H9 (cell line): ENCODE data around the gene SORCS2. TPM values are rescaled to one million over a fixed set of nuclear protein-coding genes. Genes with fewer than 3 reads are reported as not detected.

Experiments used
- DNase-seq: peaks from one replicate; pipeline ENCODE4 v3.0.0-alpha.2; 2017
- H2AFZ ChIP-seq: one replicate; pipeline ENCODE4 v1.6.1; 2013; ENCODE audit warnings: mild to moderate bottlenecking, low read length, control low read depth, moderate library complexity
- H2AK5ac ChIP-seq: 2 replicates; pipeline ENCODE4 v1.6.1; 2013; ENCODE audit warnings: low read length, control low read depth, mixed read lengths; ENCODE audit not compliant: insufficient read length
- H2BK120ac ChIP-seq: one replicate; pipeline ENCODE4 v1.6.1; 2013; ENCODE audit warnings: low read depth, mild to moderate bottlenecking, low read length, control low read depth, inconsistent platforms; ENCODE audit not compliant: poor library complexity, severe bottlenecking
- H2BK12ac ChIP-seq: 2 replicates; pipeline ENCODE4 v1.6.1; 2013; ENCODE audit warnings: low read length, control low read depth, mixed read lengths, low read depth; ENCODE audit not compliant: insufficient read length
- H2BK15ac ChIP-seq: 2 replicates; pipeline ENCODE4 v1.6.1; 2013; ENCODE audit warnings: low read depth, low read length, control low read depth
- H2BK20ac ChIP-seq: one replicate; pipeline ENCODE4 v1.6.1; 2013; ENCODE audit warnings: low read depth, mild to moderate bottlenecking, low read length, control low read depth, inconsistent platforms; ENCODE audit not compliant: poor library complexity, severe bottlenecking
- H2BK5ac ChIP-seq: 2 replicates; pipeline ENCODE4 v1.6.1; 2013; ENCODE audit warnings: low read length, control low read depth, mixed read lengths; ENCODE audit not compliant: insufficient read length
- H3K14ac ChIP-seq: 2 replicates; pipeline ENCODE4 v1.6.1; 2013; ENCODE audit warnings: low read length, control low read depth; ENCODE audit not compliant: insufficient read depth
- H3K18ac ChIP-seq: 2 replicates; pipeline ENCODE4 v1.6.1; 2013; ENCODE audit warnings: low read depth, mild to moderate bottlenecking, mixed read lengths, low read length, control low read depth; ENCODE audit not compliant: insufficient read length
- H3K23ac ChIP-seq: 2 replicates; pipeline ENCODE4 v1.6.1; 2013; ENCODE audit warnings: low read length, control low read depth, mixed read lengths, low read depth; ENCODE audit not compliant: insufficient read length
- H3K23me2 ChIP-seq: 2 replicates; pipeline ENCODE4 v1.6.1; 2013; ENCODE audit warnings: low read depth, mild to moderate bottlenecking, mixed read lengths, low read length, control low read depth; ENCODE audit not compliant: insufficient read length, poor library complexity, severe bottlenecking
- H3K27ac ChIP-seq: 2 replicates; pipeline ENCODE4 v1.5.1; 2013; ENCODE audit warnings: low read length, control low read depth, mixed read lengths, low read depth; ENCODE audit not compliant: insufficient read length
- H3K27me3 ChIP-seq: 2 replicates; pipeline ENCODE4 v1.6.1; 2013; ENCODE audit warnings: low read length, control low read depth, inconsistent platforms; ENCODE audit not compliant: insufficient read depth
- H3K4ac ChIP-seq: 2 replicates; pipeline ENCODE4 v1.6.1; 2013; ENCODE audit warnings: low read depth, mild to moderate bottlenecking, control low read depth, inconsistent platforms, low read length, moderate library complexity
- H3K4me1 ChIP-seq: 2 replicates; pipeline ENCODE4 v1.6.1; 2013; ENCODE audit warnings: low read length, control low read depth, inconsistent platforms; ENCODE audit not compliant: insufficient read depth
- H3K4me2 ChIP-seq: 2 replicates; pipeline ENCODE4 v1.6.1; 2013; ENCODE audit warnings: low read length, control low read depth, mixed read lengths; ENCODE audit not compliant: insufficient read length, insufficient read depth
- H3K56ac ChIP-seq: 2 replicates; pipeline ENCODE4 v1.6.1; 2013; ENCODE audit warnings: low read depth, mild to moderate bottlenecking, mixed read lengths, low read length, control low read depth; ENCODE audit not compliant: insufficient read length
- H3K79me1 ChIP-seq: 2 replicates; pipeline ENCODE4 v1.6.1; 2013; ENCODE audit warnings: low read depth, mild to moderate bottlenecking, moderate library complexity, low read length, control low read depth, inconsistent platforms; ENCODE audit not compliant: insufficient read depth, poor library complexity, severe bottlenecking
- H3K79me2 ChIP-seq: 2 replicates; pipeline ENCODE4 v1.6.1; 2013; ENCODE audit warnings: low read length, control low read depth, inconsistent platforms; ENCODE audit not compliant: insufficient read depth
- H3K9ac ChIP-seq: 2 replicates; pipeline ENCODE4 v1.6.1; 2013; ENCODE audit warnings: low read length, control low read depth, mixed read lengths; ENCODE audit not compliant: insufficient read length; ENCODE audit errors: extremely low read depth
- H3K9me3 ChIP-seq: one replicate; pipeline ENCODE4 v1.6.1; 2013; ENCODE audit warnings: low read depth, low read length, inconsistent platforms; ENCODE audit not compliant: control insufficient read depth
- H3T11ph ChIP-seq: one replicate; pipeline ENCODE4 v1.6.1; 2013; ENCODE audit warnings: mild to moderate bottlenecking, low read length, control low read depth, inconsistent platforms
- H4K20me1 ChIP-seq: one replicate; pipeline ENCODE4 v1.6.1; 2013; ENCODE audit not compliant: control insufficient read depth, insufficient read length, insufficient read depth
- H4K5ac ChIP-seq: 2 replicates; pipeline ENCODE4 v1.6.1; 2013; ENCODE audit warnings: low read depth, mild to moderate bottlenecking, mixed read lengths, low read length, control low read depth; ENCODE audit not compliant: insufficient read length
- H4K8ac ChIP-seq: replicated peaks from 2 replicates; pipeline ENCODE4 v1.6.1; 2013; ENCODE audit warnings: low read length, control low read depth, mixed read lengths, low read depth; ENCODE audit not compliant: insufficient read length
- H4K91ac ChIP-seq: 2 replicates; pipeline ENCODE4 v1.6.1; 2013; ENCODE audit warnings: low read depth, mild to moderate bottlenecking, moderate library complexity, mixed read lengths, low read length, control low read depth; ENCODE audit not compliant: insufficient read length
- H3K27ac Mint-ChIP-seq, 3 experiments: 2 replicates in 2 of 3; 3 replicates in 1 of 3; pipeline ENCODE4 v1.8.0; 2020 to 2021; ENCODE audit warnings: mixed read lengths in 3 of 3, mild to moderate bottlenecking in 1 of 3, moderate library complexity in 1 of 3
- H3K27me3 Mint-ChIP-seq: 2 replicates; pipeline ENCODE4 v1.8.0; 2021; ENCODE audit warnings: low read depth, mild to moderate bottlenecking, moderate library complexity, mixed read lengths
- H3K36me3 Mint-ChIP-seq, 3 experiments: 2 replicates in 2 of 3; 3 replicates in 1 of 3; pipeline ENCODE4 v1.8.0; 2020 to 2021; ENCODE audit warnings: low read depth in 3 of 3, mixed read lengths in 3 of 3; ENCODE audit not compliant: insufficient read depth in 1 of 3
- H3K4me1 Mint-ChIP-seq, 2 experiments: 2 replicates each; pipeline ENCODE4 v1.8.0; 2020; ENCODE audit warnings: mixed read lengths in 2 of 2
- H3K4me3 Mint-ChIP-seq, 2 experiments: 2 replicates in 1 of 2; 3 replicates in 1 of 2; pipeline ENCODE4 v1.8.0; 2020 to 2021; ENCODE audit warnings: mild to moderate bottlenecking in 2 of 2, mixed read lengths in 2 of 2, moderate library complexity in 1 of 2
- H3K9me3 Mint-ChIP-seq, 2 experiments: 2 replicates in 1 of 2; 3 replicates in 1 of 2; pipeline ENCODE4 v1.8.0; 2020; ENCODE audit warnings: mild to moderate bottlenecking in 2 of 2, mixed read lengths in 2 of 2, moderate library complexity in 1 of 2
- WGBS: extraction: QIAGEN DNeasy Blood & Tissue Kit; methylation state at CpG from one replicate; pipeline ENCODE4 v1.1.7; 2013; ENCODE audit warnings: missing lambda C conversion rate, low lambda C conversion rate, mixed read lengths; ENCODE audit not compliant: insufficient read length; ENCODE audit errors: extremely low coverage; 5-methylcytosine and 5-hydroxymethylcytosine counted together
- total RNA-seq: library from RNA; stranded (reverse); gene quantifications from 2 replicates; pipeline ENCODE4 v1.2.1, GENCODE V29; 2021
- TF ChIP-seq, protein P1 (sequence below): fragments of 200-600 bp; sonication (generic); conservative IDR thresholded peaks from 3 replicates; pipeline ENCODE4 v1.8.0; 2021; ENCODE audit warnings: antibody characterized with exemption, mild to moderate bottlenecking

Gene SORCS2
- total RNA-seq, 1 experiment from 2014 or later = 0.57 TPM

DNA sequence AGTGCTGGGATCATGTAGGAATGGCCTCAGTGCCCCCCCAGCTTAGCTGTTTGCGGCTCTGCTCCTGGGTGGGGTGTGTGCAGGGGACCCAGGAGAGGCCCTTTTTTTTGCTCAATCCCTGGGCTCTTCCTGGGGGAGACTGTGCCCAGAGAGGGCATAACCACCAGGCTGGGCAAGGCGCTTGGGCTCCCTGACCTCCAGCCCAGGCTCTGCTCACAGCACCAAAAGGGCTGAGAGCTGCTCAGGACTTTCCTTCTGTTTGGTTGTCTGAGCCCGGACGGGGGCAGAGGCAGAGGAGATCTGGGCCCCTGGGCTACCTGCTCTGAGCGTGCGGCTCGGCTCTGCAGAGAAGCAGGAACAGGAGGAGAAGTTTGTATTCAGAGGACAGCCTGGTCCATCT, 177.7 kb downstream of the SORCS2 start:
- no peak overlapping the region for H3T11ph ChIP-seq
- WGBS = no CpG with 5 or more reads among the region's 7 CpGs
- H3K27me3 Mint-ChIP-seq = peaks cover 2% of the 10 kb centered on the region; the same call in 1 of the 2 replicates
- H2BK20ac ChIP-seq = no peak overlapping the region
- H3K4me3 Mint-ChIP-seq = no peak overlapping the region
- no peak overlapping the region for H4K91ac ChIP-seq
- H3K4me1 Mint-ChIP-seq = peaks cover 9 to 13% of the 10 kb centered on the region in 2 experiments
- no peak for DNase-seq
- H4K8ac ChIP-seq = peak overlapping the region; percentile 50
- H3K56ac ChIP-seq = no peak overlapping the region
- H3K23ac ChIP-seq = no peak overlapping the region
- H2AK5ac ChIP-seq = no peak overlapping the region
- no peak overlapping the region for H3K27ac ChIP-seq
- H3K4me2 ChIP-seq = no peak overlapping the region
- H3K36me3 Mint-ChIP-seq = no peaks in the 10 kb centered on the region
- H3K9me3 Mint-ChIP-seq = no peaks in the 10 kb centered on the region
- H3K4ac ChIP-seq = no peak overlapping the region
- no peak overlapping the region for H2BK15ac ChIP-seq
- H2BK12ac ChIP-seq = no peak overlapping the region
- H3K9ac ChIP-seq = no peak overlapping the region
- H3K4me1 ChIP-seq = peaks cover 4% of the 10 kb centered on the region; the same call in 1 of the 2 replicates
- no peaks in the 10 kb centered on the region for H3K27me3 ChIP-seq
- no peaks in the 10 kb centered on the region for H3K9me3 ChIP-seq
- no peak overlapping the region for H2BK5ac ChIP-seq
- TF ChIP-seq, protein P1, sequence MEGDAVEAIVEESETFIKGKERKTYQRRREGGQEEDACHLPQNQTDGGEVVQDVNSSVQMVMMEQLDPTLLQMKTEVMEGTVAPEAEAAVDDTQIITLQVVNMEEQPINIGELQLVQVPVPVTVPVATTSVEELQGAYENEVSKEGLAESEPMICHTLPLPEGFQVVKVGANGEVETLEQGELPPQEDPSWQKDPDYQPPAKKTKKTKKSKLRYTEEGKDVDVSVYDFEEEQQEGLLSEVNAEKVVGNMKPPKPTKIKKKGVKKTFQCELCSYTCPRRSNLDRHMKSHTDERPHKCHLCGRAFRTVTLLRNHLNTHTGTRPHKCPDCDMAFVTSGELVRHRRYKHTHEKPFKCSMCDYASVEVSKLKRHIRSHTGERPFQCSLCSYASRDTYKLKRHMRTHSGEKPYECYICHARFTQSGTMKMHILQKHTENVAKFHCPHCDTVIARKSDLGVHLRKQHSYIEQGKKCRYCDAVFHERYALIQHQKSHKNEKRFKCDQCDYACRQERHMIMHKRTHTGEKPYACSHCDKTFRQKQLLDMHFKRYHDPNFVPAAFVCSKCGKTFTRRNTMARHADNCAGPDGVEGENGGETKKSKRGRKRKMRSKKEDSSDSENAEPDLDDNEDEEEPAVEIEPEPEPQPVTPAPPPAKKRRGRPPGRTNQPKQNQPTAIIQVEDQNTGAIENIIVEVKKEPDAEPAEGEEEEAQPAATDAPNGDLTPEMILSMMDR = no peak
- no peak overlapping the region for H2BK120ac ChIP-seq
- no peak overlapping the region for H4K5ac ChIP-seq
- no peaks in the 10 kb centered on the region for H4K20me1 ChIP-seq
- H3K23me2 ChIP-seq = no peaks in the 10 kb centered on the region
- H2AFZ ChIP-seq = no peak overlapping the region
- no peaks in the 10 kb centered on the region for H3K79me1 ChIP-seq
- no peak overlapping the region for H3K18ac ChIP-seq
- no peaks in the 10 kb centered on the region for H3K79me2 ChIP-seq
- no peak overlapping the region for H3K14ac ChIP-seq
- no peak overlapping the region; a peak in 1 of 7 replicates for H3K27ac Mint-ChIP-seq
